ENCODE measurements around the gene TM9SF1.

Gene TM9SF1

GRCh38 chr14:24178399-24179178 is 16.7 kb downstream of the TM9SF1 start:
- DNase-seq, result no peak

- DNase-seq, result no peak
Observed at GRCh38 chr14:24177891-24178290, 17.4 kb downstream of the TM9SF1 start.

- no peak for DNase-seq
Observed at GRCh38 chr14:24177041-24177825, 18.0 kb downstream of the TM9SF1 start.

GRCh38 chr14:24176599-24176998 is 18.6 kb downstream of the TM9SF1 start:
- DNase-seq, result no peak

GRCh38 chr14:24172871-24173281 is 22.4 kb downstream of the TM9SF1 start:
- DNase-seq, result no peak

- DNase-seq, result no peak
Observed at GRCh38 chr14:24172261-24172860, 22.9 kb downstream of the TM9SF1 start.

- peak; percentile 67 for DNase-seq
Observed at GRCh38 chr14:24171422-24172260, 23.6 kb downstream of the TM9SF1 start, which contains the start of gene REC8. TSS of gene REC8 (plus strand) at chr14:24172080. CDS start at chr14:24172553, 473 bp downstream.

- DNase-seq, result no peak
Observed at GRCh38 chr14:24167469-24168114, 27.6 kb downstream of the TM9SF1 start.

GRCh38 chr14:24165785-24166184 is 29.5 kb downstream of the TM9SF1 start:
- DNase-seq, result no peak

GRCh38 chr14:24164518-24164991 is 30.7 kb downstream of the TM9SF1 start:
- DNase-seq, result no peak

- peak; percentile 40 for DNase-seq
Observed at GRCh38 chr14:24162093-24162492, 33.1 kb downstream of the TM9SF1 start.

- DNase-seq, result peak; percentile 98
Observed at GRCh38 chr14:24160850-24161804, 34.1 kb downstream of the TM9SF1 start, which contains the start of gene IRF9. TSS of gene IRF9 (plus strand) at chr14:24161265. CDS start at chr14:24162145, 880 bp downstream.

- DNase-seq, result no peak
Observed at GRCh38 chr14:24160499-24160849, 34.8 kb downstream of the TM9SF1 start.

GRCh38 chr14:24159777-24160498 is 35.3 kb downstream of the TM9SF1 start:
- DNase-seq, result no peak

- no peak for DNase-seq
Observed at GRCh38 chr14:24157331-24157730, 37.9 kb downstream of the TM9SF1 start.

GRCh38 chr14:24156840-24157239 is 38.4 kb downstream of the TM9SF1 start:
- DNase-seq, result no peak

GRCh38 chr14:24155100-24155499 is 40.1 kb downstream of the TM9SF1 start:
- DNase-seq, result no peak

GRCh38 chr14:24151404-24152080 is 43.7 kb downstream of the TM9SF1 start:
- DNase-seq, result no peak

GRCh38 chr14:24150993-24151392 is 44.2 kb downstream of the TM9SF1 start:
- no peak for DNase-seq
